Hematopoietic multipotent progenitor cell treated with erythropoietin and hydrocortisone succinate and interleukin-3 and kit ligand, for 17 days (in vitro differentiated cells): Measurements from ENCODE around the gene CHST8.
"Not testable (repeated sequence)": the region's sequence is repeated elsewhere in the genome, so short reads cannot be mapped to it uniquely, and the experiment has no call there.

Experiments
- DNase-seq: peaks from one replicate; pipeline ENCODE4 v3.0.0-alpha.2; 2015; ENCODE audit warnings: low spot score

Gene CHST8

GRCh38 chr19:33641956-33642498 is 20.3 kb downstream of the CHST8 start:
- no peak for DNase-seq

GRCh38 chr19:33644284-33644836 is 22.6 kb downstream of the CHST8 start:
- no peak for DNase-seq

- no peak for DNase-seq
Observed at GRCh38 chr19:33646306-33646705, 24.6 kb downstream of the CHST8 start.

GRCh38 chr19:33647146-33647545 is 25.4 kb downstream of the CHST8 start:
- no peak for DNase-seq

- no peak for DNase-seq
Observed at GRCh38 chr19:33649627-33650305, 28.0 kb downstream of the CHST8 start.

- no peak for DNase-seq
Observed at GRCh38 chr19:33653684-33654083, 31.9 kb downstream of the CHST8 start.

- no peak for DNase-seq
Observed at GRCh38 chr19:33654840-33655508, 33.2 kb downstream of the CHST8 start.

- DNase-seq: no peak
Observed at GRCh38 chr19:33659835-33660234, 38.1 kb downstream of the CHST8 start.

GRCh38 chr19:33660410-33661124 is 38.8 kb downstream of the CHST8 start:
- DNase-seq: no peak

- no peak for DNase-seq
Observed at GRCh38 chr19:33661336-33661735, 39.6 kb downstream of the CHST8 start.

- DNase-seq: no peak
Observed at GRCh38 chr19:33662391-33663092, 40.8 kb downstream of the CHST8 start.

- not testable (repeated sequence) for DNase-seq
Observed at GRCh38 chr19:33663316-33663715, 41.6 kb downstream of the CHST8 start.

GRCh38 chr19:33664744-33665143 is 43.0 kb downstream of the CHST8 start:
- DNase-seq: no peak

GRCh38 chr19:33665776-33666595 is 44.2 kb downstream of the CHST8 start:
- DNase-seq: no peak

GRCh38 chr19:33667141-33667650 is 45.4 kb downstream of the CHST8 start:
- no peak for DNase-seq

- no peak for DNase-seq
Observed at GRCh38 chr19:33667881-33668280, 46.1 kb downstream of the CHST8 start.

- DNase-seq: no peak
Observed at GRCh38 chr19:33668968-33669367, 47.2 kb downstream of the CHST8 start.

GRCh38 chr19:33669376-33669775 is 47.6 kb downstream of the CHST8 start:
- DNase-seq: no peak

- DNase-seq: no peak
Observed at GRCh38 chr19:33670398-33670797, 48.6 kb downstream of the CHST8 start.

GRCh38 chr19:33671211-33671610 is 49.5 kb downstream of the CHST8 start:
- DNase-seq: no peak
